HS-5 (cell line): Measurements from ENCODE around the gene MYH15.

Source experiments
- DNase-seq: peaks from one replicate; pipeline ENCODE4 v3.0.0-alpha.2; 2012; ENCODE audit warnings: low read depth

Gene MYH15

DNA sequence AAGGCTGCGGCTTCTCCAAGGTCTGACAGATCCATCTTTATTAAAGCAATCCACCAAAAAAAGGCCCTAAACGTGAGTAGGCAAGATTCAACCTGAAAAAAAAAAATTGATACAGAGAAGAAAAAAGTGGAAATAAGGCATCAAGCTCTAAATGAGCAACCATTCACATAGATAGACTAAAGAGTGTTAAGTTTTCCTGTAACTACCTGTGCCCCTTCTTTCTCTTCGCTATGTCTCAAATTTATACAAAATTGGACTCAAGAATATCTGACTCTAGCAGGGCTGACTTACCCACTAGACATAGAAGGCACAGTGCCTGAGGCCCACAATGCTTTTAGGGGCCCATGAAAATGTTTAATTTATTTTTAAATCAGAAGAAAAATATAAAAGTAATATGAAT lies at the start of gene MYH15:
Gene MYH15 (minus strand): TSS at position 101 of the 400 bp plus-strand sequence. CDS start 66 bp downstream, at position 35.
- no peak for DNase-seq

DNA sequence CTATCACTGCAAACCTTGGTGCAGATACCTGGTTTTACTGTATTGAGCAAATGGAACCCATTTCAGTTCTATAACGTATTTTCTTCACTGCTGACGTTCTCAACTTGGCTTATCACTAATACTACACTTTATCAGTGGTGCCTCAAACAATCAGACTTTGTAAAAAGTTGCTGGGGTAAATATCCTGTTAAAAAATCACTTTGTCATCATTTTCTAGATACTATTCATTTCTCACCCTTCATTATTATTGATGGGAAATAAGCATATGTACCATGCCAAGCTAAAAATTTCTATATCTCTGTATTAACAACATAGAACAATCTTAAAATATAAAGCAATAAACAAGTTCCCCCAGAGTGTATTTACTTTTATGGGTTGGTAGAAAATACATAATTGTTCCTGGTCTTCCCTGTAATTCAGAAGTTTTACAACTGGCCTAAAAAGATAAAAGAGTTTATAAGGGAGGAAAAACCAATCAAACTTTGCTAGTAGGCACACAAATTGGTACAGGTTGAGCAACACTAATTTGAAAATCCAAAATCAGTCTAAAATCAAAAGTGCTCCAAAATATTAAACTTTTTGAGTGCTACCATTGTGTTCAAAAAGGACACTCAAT lies 45.7 kb upstream of the MYH15 start:
- no peak for DNase-seq

DNA sequence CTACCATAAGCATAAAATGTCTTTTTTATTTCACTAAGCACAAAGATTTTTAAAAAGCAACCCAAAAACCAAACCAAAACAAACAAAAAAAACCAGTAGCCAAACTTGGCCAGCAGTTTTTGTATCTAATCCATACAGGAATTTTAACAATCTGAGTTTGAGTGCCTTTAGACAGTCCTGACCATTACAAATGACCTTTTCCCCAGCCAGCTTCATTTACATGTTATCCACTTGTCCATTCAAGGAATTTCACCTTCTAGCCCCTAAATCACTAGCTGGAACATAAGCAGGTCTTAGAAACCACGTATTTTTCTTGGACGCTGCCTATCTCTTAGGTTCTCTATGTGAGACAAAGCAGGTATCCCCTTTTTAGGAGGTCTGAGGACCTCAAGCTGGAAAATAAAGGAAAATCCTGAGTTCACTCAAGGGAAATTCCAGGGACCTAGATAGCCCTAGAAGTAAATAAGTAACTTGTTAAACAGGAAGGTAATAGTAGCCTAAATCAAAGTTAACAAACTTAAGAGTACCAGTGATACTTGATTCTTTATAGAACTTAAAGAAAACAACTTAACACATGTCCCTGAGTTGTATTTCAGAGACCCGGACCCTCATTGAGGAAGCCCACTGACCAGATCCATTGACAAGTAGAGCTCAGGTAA lies 44.6 kb upstream of the MYH15 start:
- no peak for DNase-seq

DNA sequence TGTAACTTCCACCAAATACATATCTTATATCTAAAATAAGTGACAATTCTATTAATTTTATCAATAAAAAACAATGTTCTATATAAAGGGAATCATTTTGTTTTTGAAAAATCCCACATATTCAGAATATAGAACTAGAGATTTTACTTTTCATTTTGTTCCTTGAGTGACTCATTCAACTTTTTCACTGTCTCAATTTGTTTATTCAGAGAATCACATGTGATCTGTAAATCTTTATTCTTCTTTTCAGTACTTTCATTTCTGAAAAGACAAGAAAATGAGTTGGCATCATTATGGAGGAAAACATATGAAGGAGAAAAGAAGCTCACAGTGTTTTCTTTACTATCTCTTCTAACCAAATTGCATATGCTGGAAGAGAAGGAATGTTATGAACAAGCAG lies 43.8 kb upstream of the MYH15 start:
- DNase-seq, result no peak

DNA sequence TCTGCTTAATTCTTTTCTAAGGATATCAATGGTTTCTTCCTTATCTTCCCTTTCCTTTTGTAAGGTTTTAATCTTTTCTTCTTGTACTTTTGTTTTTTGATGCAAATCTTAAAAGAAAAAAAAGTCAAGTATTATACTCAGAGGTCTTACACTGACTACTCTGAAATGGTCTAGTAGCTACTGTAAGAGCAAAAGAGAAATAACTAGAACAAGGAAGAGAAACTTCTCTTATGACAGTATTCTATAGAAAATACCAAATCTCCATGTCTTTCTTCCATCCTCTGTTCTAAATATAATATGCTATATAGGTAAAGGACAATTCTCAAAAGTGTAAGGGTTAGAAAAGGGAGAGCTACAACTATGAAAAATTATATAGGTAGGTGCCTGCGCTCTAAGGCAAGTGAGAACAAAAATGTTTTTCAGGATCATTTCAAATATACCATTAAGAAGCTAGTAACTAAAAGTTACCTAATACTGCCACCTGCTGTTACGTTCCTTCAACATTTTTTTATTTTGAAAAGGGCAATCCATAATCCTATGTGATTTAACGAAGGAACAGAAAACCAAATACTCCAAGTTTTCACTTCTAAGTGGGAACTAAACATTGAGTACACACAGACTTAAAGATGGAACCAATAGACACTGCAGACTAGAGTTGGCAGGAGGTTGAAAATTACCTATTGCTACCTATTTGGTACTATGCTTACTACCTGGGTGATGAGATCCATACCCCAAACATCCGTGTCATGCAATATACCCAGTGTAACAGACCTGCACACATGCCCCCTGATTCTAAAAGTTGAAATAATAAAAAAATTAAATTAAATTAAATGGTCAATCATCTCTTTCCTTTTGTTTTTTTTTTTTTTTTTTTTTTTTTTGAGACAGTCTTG lies 42.1 kb upstream of the MYH15 start:
- DNase-seq, result peak; percentile 20

DNA sequence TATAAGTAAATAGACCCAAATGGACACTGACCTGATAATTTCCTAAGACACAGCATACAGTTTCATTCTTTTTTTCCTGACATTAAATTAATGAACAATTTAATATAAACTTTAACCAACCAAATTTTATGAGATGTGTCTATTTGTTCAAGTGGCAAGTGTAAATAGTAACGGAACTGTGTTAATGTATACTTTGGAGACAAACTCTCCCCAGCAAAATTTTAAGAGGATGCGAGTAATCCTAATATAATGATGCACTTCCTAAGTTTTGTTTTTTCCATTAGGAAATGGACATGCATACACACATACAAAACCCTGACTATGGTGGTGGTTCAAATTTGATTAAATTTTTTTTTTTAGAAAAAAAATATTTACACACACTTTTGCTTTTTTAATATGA lies 38.5 kb upstream of the MYH15 start:
- no peak for DNase-seq

DNA sequence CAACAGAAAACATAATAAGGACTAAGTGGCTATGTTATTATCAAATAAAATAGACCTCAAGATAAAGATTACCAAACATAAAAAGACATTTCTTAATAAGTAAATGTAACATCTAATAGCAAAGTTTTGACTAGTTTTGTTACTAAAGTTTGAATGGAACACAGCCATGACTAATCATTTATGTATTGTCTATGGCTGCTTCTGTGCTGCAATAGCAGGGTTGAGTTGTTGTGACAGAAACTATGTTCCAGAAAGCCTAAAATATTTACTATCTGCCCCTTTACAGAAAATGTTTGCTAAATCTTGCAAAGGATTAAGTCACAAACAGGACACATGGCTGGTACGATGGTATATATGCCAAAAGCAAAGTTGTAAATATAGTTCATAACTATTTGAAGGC lies 37.9 kb upstream of the MYH15 start:
- no peak for DNase-seq

DNA sequence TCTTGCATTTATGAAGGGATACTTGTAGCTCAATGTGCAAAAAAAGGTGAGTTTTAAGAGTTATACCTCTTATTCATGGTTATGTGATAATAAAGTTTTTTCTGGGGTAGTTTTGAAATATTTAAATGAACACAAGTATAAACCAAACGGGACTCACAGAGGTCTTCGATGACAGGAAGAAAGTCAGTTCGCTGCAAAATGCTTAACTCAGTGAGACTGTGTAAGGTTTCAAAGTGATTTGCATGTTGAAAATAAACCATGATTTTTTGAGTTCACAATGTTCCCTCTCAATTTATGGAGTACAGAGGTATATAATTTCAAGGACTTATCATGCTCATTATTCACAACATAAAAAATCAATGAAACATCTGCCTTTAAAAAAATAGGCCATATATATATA lies 36.3 kb upstream of the MYH15 start:
- no peak for DNase-seq

DNA sequence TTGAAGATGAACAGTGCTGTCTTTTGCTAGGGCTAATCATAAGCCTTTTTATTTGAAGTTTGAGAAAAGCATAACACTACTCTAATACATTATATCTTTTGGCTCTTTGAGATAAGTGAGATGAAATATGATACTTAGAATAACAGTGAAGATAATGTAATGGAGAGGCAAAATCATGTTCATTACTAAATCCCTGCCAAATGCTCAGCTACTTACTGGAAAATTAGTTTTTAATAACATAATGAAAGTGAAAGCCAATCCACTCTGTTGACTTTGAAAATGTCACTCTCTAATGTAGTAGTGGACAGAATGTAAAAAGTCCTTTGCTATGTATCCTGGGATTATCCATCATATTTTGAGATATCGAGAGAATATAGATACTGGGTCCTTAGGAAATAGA lies 35.9 kb upstream of the MYH15 start:
- no peak for DNase-seq

DNA sequence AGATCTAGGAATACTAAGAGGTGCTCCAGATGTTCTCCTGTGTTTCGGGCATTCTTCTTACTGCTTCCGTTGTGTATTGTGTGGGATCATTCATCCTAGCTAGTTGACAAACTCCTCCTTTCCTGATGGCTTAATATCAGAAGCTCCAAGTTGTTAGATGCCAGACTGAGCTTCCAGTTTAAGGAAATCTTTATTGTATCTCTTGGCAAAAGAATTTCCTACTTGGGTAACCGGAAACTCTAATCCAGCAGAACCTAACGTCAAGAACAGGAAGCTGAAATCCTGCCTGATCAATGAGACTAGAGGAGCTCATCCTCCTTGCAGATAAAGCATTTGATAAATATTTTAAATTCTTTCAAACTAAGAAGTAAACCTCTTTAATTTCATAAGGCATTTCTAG lies 27.7 kb upstream of the MYH15 start:
- no peak for DNase-seq

DNA sequence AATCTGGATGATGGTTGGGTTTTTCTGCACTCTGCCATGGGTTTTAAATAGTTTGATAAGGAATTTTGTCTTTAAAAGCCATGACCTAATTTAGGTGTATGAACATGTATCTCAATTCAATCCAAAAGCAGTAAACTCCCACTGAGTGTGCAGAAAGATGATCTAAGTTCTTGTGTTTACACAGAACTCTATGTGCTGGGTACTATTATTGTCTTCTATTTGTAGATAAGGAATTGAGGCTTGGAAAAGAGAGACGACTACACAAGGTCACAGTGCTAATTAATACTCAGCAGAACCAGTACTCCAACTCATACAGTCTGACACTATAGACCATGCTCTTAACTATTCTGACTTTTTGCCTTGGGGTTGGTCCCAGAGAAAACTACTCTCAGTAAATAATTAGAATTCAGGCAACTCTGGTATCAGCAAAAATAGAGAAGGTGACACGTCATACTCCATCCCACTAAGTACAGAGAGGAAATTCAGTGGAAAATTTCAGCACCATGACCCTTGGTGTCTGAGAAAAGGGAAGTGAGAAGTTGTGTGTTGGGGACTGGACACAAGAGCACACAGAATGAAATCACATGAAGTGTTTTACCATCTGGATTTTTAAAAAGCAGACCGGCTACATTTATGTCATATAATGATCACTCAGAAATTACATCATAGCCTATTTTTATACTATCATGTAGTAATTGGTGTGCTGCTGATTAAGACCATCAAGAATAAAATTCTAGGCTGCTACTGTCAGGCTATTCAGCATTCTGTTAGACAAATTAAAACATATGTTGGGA lies 18.3 kb upstream of the MYH15 start:
- no peak for DNase-seq

DNA sequence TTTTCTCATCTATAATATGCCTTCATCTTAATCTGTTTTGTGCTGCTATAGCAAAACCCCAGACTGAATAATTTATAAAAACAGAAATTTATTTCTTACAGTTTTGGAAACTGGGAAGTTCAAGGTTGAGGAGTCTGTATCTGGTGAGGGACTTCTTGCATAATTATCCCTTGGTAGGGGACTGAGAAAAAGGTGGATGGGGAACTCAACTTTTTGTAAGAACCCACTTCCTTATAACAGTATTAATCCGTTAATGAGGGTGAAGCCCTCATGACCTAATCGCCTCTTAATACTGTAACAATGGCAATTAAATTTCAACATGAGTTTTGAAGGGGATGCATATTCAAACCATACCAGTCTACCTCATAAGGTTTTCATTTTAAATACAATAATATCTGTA lies 17.4 kb upstream of the MYH15 start:
- DNase-seq, result no peak

DNA sequence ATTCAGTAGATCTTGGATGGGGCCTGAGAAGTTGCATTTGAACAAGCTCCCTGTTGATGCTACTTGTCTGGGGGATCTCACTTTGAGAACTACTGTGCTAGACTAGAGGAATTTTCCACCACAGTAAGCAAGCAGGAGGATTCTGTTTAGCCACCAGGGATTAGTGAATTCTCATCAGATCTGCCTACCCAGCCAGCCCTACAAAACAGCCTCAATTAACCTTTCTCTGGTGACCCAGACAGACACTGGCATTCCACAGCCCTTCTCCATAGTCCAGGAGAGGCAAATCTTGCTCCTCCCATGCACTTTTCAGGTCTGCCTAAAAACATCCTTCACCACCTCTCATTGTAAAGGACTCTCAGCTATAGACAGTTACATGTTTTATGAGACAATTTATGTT lies 16.7 kb upstream of the MYH15 start:
- DNase-seq, result no peak

DNA sequence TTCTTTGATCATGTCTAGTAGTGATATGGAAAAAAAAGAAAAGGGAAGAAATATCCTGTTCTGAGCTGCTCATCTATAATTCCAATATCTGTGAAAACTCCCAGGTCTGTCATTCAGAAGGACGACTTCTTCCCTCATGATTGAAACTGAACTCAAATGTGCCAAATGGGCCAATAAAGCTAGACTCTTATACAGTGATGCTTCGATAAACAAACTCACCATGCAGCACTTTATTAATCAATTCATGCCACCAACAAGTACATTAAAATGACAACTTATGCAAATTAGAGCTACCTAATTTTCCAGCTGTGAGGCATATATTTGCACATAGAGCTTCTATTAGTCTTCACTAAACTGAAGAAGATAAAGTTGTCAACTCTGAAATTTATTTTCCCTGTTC lies 15.6 kb upstream of the MYH15 start:
- no peak for DNase-seq

DNA sequence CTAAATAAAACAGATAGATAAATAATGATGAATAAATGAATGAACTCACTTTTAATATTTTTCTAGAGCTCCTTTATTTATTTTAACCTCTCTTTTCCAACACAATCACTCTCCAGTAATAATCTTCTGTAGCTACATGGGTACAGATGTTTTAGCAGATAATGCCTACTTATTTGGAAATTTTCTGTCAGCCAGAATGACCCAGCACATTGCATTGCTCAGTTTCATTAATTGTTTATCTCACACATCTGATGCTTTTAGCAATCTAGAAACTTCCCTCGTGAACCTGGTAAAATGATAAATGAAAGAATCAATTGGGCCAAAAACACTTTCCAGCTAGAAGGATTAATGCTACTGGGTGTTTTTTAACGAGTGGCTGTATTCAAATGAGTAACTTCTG lies 14.9 kb upstream of the MYH15 start:
- DNase-seq, result no peak

DNA sequence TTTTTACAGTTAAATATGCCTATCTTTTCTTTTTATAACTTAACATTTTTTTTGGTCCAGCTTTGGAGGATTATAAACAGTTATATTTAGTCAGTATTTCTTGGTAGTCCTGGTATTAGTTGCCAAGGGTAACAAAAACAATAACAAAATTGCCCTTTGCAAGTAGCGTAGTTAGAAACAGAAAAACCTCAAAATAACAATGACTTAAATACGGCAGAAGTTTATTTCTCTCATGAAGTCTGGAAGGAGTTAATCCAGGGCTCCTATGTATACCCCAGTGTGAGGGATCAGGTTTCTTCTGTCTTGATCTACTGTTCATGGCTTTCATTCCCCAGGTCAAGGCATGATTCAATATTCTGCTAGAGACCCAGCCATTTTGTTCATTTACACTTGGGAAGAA lies 14.1 kb upstream of the MYH15 start:
- DNase-seq, result no peak

DNA sequence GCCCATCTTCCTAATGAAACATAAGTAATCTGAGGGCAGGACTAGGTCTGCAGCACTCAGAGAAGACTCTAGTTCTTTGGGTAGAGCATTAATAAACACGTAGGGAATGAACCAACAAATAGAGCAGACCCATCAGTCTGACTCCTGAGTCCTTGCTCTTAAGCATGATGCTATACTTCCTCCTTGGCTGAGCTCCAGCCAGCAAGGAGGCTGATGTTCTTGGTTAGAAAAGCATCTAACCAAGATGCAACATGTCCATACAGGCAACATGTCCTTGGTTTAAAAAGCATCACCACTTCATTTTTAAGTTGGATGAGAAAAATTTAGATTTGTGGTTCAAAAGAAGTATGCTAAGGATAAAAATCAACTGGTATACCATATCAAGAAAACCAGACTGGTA lies 8.5 kb upstream of the MYH15 start:
- no peak for DNase-seq

DNA sequence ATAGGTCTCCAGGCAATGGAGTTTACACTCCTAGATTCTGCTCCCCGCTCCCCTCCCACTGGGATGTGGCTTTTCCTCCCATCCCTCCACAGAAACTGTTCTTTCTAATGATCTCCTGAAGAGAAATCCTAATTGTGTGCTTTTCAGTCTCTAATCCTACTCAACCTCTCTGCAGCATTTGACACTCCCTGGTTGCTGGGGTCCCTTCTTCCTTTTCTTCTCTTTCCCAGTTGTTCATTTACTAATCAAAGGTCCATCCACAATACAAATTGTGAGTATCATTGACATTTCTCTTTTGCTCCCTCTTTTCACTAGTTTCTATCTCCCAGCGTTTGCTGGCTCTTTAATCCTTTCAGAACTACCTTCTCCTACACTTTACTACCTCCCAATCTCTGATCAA lies 6.5 kb upstream of the MYH15 start:
- DNase-seq, result no peak

DNA sequence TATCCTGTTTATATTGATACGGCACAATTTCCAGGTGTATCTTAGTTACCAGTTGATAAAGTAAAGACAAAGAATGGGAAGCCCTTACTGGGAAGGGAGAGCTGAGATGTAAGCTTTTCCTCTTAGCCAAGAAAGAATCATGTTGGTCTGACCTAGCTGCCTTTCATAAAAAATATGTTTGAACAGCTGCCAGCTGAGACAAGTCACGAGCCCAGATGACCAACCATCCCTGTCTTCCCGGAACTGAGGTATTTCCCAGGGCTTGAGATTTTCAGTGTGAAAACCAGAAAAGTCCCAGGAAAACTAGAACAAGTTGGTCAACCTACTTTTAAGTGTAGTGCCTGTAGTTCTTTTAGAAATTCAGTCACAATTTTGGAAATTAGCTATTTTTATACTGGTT lies 3.6 kb upstream of the MYH15 start:
- no peak for DNase-seq

DNA sequence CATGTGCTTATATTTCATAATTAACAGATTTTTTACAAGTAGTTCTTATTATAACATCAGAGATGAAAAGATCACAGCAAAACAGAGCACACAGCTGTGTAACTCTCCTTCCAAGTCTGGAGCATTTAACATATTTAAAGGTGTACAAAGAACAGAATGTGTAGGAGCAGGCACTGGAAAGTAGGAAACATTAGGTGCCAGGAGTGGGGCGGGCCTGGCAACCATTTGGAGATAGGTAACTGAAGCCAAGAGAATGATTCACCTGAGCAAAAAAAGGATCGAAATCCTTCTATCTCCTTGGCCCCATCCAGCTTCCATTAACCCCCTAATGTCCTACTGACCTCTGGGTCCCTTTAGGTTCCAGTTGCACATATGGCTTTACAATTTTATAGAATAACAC lies 2.3 kb upstream of the MYH15 start:
- no peak for DNase-seq

DNA sequence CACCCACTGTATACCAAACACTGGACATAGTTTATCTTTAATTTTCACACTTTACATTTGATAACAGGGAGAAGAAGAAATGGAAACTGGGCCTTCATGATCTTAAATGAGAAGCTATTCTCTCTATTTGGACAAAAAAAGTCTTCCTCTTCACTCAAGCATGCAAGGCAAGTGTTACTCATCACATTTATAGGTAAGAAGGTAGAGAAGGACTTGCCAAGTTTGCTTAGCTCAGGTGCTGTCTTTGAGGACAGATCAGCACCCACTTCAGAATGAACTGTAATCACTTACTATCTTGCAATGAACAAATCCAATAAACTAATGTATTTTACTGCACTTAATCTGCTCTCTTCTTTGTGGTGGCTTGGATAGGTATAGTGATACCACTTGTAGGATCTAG lies 1.1 kb upstream of the MYH15 start:
- no peak for DNase-seq

DNA sequence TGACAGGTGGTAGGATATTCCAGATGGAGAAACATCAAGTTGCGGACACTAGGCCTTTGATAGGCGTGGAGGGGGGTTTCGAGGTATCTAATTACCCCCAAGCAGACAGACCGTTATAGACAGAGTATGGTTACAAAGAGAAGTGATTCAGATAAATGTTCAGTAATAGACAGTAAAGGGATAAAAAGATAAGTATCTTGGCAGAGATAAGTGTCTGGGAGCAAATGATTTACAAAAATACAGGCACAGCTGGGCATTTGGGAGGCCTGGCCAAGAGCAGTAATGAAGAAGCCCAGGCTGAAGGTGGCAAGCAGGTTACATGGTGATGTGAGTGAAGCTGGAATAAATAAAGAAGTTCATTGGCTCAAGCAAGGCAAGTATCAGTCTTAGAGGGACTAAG lies 659 bp upstream of the MYH15 start:
- no peak for DNase-seq

DNA sequence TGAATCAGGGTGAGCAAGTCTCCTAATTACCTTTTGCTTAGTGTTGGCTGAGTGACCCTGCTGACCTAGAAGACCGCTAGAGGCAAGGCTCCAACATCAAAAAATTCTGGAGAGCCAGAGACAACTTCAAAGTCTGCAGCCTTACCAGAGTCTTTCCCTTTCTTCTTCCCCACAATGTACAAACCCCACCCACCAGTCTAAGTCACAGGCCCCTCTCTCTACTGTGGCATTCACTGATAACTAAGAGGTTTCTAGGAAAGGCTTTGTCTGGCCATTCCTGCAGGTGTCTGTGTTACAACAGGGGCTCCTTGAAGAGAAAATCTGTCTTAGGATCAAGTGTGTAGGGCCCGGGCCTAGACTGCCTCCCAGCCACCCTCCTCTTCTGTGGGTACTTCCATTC lies 525 bp downstream of the MYH15 start:
- DNase-seq, result no peak
